Spleen (tissue), 7 donors: ENCODE measurements around the gene CDK11B.
"Not testable (repeated sequence)": the region's sequence is repeated elsewhere in the genome, so short reads cannot be mapped to it uniquely, and the experiment has no call there.

Experiments
- POLR2A ChIP-seq, 3 donors: fragments of 450-650 bp; IDR thresholded peaks; one replicate each; pipeline ENCODE4 v1.5.1; 2017; ENCODE audit warnings: antibody characterized with exemption in 3 of 3, mild to moderate bottlenecking in 1 of 3
- TF ChIP-seq, protein P1 (sequence below), 11 experiments: fragments of 200-600 bp in 7 of 11; fragments of 450-650 bp in 4 of 11; sonication (generic) in 4 of 11; IDR thresholded peaks in 8 of 11; conservative IDR thresholded peaks in 3 of 11; 1 replicate in 7 of 11; 2 replicates in 4 of 11; pipeline versions ENCODE4 v1.4.0 to v1.8.0; 2016 to 2021; ENCODE audit warnings: antibody characterized with exemption in 11 of 11, inconsistent platforms in 4 of 11, mild to moderate bottlenecking in 1 of 11
- donor health status: DM: no; HTN: no; CAD: no; lungs with moderate emphysema.
- donor health status: DM: no; HTN: no; CAD: no.
- donor health status: DM: no; HTN: no; CAD: no.

DNA sequence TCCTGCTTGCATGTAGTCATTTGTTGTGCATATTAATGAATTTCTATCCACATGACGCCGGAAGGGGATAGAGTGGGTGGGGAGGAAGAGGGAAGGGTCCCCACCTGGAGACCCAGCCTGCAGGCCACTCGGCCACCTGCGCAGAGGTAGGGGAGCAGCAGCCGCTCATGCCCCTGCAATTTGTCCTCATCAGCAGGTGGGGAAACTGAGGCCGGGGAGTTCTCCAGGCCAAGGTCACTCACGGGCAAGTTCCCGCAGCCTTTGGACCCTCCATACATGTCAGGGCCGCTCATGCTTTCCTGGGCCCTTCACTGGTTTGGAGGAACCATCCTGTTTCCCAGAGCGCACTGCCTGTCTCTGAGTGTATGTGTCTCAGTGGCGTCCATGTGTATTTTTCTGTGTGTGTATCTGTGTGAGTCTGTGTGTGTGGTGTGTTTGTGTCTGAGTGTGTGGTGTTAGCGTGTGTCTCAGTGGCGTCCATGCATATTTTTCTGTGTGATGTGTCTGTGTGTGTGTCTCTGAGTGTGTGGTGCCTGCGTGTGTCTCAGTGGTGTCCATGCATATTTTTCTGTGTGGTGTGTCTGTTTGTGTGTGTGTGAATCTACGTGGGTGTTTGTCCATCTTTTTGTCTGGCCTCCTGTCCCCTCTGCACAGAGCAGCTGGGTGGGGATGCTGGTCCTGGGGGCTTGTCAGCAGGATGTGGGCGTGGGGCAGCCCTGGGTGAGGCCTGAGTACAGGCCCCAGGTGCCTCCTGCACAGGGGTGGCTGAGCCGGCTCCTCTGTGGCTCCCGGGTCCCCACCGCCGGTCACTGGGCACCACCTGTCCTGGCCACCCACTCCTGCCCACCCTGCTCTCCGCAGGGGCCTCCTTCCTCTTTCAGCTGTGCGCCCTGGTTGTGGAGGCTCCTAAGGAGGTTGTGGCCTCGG, 37.9 kb upstream of the CDK11B start:
- TF ChIP-seq, protein P1, sequence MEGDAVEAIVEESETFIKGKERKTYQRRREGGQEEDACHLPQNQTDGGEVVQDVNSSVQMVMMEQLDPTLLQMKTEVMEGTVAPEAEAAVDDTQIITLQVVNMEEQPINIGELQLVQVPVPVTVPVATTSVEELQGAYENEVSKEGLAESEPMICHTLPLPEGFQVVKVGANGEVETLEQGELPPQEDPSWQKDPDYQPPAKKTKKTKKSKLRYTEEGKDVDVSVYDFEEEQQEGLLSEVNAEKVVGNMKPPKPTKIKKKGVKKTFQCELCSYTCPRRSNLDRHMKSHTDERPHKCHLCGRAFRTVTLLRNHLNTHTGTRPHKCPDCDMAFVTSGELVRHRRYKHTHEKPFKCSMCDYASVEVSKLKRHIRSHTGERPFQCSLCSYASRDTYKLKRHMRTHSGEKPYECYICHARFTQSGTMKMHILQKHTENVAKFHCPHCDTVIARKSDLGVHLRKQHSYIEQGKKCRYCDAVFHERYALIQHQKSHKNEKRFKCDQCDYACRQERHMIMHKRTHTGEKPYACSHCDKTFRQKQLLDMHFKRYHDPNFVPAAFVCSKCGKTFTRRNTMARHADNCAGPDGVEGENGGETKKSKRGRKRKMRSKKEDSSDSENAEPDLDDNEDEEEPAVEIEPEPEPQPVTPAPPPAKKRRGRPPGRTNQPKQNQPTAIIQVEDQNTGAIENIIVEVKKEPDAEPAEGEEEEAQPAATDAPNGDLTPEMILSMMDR (IDR thresholded peaks at IDR 0.05 in 8 of 11, conservative IDR thresholded peaks at IDR 0.05 in 3 of 11): not testable (repeated sequence)
- TF ChIP-seq POLR2A (IDR thresholded peaks at IDR 0.05): not testable (repeated sequence)
